Measurements from ENCODE around the gene RASA2. TPM values are rescaled to one million over a fixed set of nuclear protein-coding genes. Genes with fewer than 3 reads are reported as not detected.

The RASA2 gene
- total and polyA plus RNA-seq, 9 of the 15 experiments (the other 6 are each of a cell fraction or from before 2014, with no cell fraction given): 2.0 to 12.8 (median 9.5) TPM

DNA sequence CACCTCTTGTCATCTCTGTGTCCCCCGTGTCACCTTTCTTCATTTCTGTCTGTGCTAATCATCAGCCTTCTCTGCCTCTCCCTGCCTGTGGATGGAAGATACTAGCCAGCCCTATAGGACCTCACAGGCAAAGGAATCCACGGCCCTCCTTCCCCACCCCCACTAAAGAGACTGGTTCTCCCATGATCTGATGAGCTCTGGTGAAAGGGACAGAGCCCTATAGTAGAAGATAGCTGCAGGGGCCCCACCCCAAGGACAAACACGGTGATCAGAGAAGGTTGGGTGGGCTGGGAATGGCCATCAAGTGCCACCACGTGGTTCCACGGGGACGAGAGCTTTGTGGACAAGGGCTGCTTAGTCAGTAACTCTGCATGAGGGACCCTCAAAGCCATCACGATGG is 27.8 kb upstream of the RASA2 start (continued):
- peak; percentile 9 for TF ChIP-seq MEIS2 (IDR thresholded peaks at IDR 0.05; ENCODE audit: partially characterized antibody)
- TF ChIP-seq JUND (IDR thresholded peaks at IDR 0.05; ENCODE audit: borderline replicate concordance, low read depth, low read length): no peak
- TF ChIP-seq JUND (tag; IDR thresholded peaks at IDR 0.05; ENCODE audit: borderline replicate concordance, low read depth, low read length): 0 out of 3 replicates have a peak, but pooled peaks have one; percentile 31
- TF ChIP-seq ZNF354B (CRISPR knock-in tag; IDR thresholded peaks at IDR 0.05): no peak
- no peak for TF ChIP-seq YBX1 (IDR thresholded peaks at IDR 0.05)
- no peak for TF ChIP-seq RBM34 (IDR thresholded peaks at IDR 0.05; ENCODE audit: borderline replicate concordance, insufficient read depth, low read length)
- peak; percentile 52; the same call in 1 of the 2 replicates for TF ChIP-seq NCOR1 (IDR thresholded peaks at IDR 0.05)
- no peak for TF ChIP-seq SNRNP70 (optimal IDR thresholded peaks at IDR 0.05; ENCODE audit: low read depth, low read length)
- TF ChIP-seq HEY1 (CRISPR knock-in tag; IDR thresholded peaks at IDR 0.05; ENCODE audit: borderline replicate concordance): no peak
- TF ChIP-seq ZNF197 (CRISPR knock-in tag; IDR thresholded peaks at IDR 0.05; ENCODE audit: low read depth): no peak
- TF ChIP-seq HNRNPH1 (optimal IDR thresholded peaks at IDR 0.05; ENCODE audit: low read depth, low read length): no peak
- TF ChIP-seq ZNF140 (CRISPR knock-in tag; IDR thresholded peaks at IDR 0.05): no peak
- peak; percentile 65 for TF ChIP-seq ARID1B (IDR thresholded peaks at IDR 0.05)
- TF ChIP-seq ZNF57 (CRISPR knock-in tag; IDR thresholded peaks at IDR 0.05): no peak
- TF ChIP-seq MGA (IDR thresholded peaks at IDR 0.05): peak; percentile 80
- TF ChIP-seq TRIM24 (IDR thresholded peaks at IDR 0.05): 0 out of 4 replicates have a peak, but pooled peaks of 1 of the 2 experiments have one; percentile 17
- TF ChIP-seq ELK1 (CRISPR knock-in tag; IDR thresholded peaks at IDR 0.05): no peak
- no peak for TF ChIP-seq TEAD4 (IDR thresholded peaks at IDR 0.05; ENCODE audit: low read length)
- no peak for TF ChIP-seq TEAD4 (CRISPR knock-in tag; IDR thresholded peaks at IDR 0.05; ENCODE audit: borderline replicate concordance)

All from K562 (cell line).